ENCODE results near the gene PRDM8.

DNA sequence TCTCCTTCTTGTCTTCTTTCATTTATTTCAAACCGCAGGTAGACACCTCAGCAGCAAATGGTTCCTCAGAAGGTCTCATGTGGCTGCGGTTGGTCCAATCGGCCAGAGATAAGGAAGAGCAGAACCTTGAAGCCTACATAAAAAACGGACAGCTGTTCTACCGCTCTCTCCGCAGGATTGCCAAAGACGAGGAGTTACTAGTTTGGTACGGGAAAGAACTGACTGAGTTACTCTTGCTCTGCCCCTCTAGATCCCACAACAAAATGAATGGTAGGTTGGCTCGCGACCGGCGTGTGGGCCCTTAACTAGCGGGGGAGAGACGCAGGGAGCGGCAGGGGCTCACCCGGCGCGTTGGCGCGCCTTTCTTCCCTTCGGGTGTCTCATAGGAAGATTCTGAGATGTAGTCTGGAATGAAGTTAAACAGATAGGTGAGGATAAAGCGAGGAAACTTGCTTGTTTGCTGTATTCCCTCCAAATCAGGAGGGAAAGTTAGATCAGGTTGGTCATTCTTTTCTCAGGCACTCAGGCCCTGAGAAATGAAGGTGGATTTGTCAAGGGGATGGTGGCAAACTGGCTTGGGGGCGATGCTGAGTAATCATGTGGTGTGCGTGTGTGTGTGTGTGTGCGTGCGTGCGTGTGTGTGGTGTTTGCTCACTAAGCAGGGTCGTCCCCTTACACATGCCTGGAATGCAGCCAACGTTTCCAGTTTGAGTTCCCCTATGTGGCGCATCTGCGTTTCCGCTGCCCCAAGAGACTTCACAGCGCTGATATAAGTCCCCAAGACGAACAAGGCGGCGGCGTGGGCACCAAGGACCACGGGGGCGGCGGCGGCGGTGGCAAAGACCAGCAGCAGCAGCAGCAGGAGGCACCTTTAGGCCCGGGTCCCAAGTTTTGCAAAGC, 4.2 kb downstream of the PRDM8 start:
- no peak for TF ChIP-seq CTCF (IDR thresholded peaks at IDR 0.05)
- TF ChIP-seq POLR2A (IDR thresholded peaks at IDR 0.05) = no peak

Measured in uterus (tissue), 2 donors.